Neural crest cell (in vitro differentiated cells): Measurements from ENCODE around the gene FCF1. TPM values are rescaled to one million over a fixed set of nuclear protein-coding genes. Genes with fewer than 3 reads are reported as not detected.

ENCODE experiments used
- DNase-seq: peaks from one replicate; pipeline ENCODE4 v3.0.0; 2021; ENCODE audit warnings: low read depth, mixed read lengths, low spot score
- H3K27ac Mint-ChIP-seq: one replicate; pipeline ENCODE4 v1.8.0; 2021; ENCODE audit warnings: mild to moderate bottlenecking, mixed read lengths; ENCODE audit not compliant: unreplicated experiment
- H3K27me3 Mint-ChIP-seq: 2 replicates; pipeline ENCODE4 v1.8.0; 2021; ENCODE audit warnings: low read depth, mild to moderate bottlenecking, mixed read lengths
- H3K36me3 Mint-ChIP-seq: 2 replicates; pipeline ENCODE4 v1.8.0; 2021; ENCODE audit warnings: low read depth, mild to moderate bottlenecking, mixed read lengths
- H3K4me1 Mint-ChIP-seq: 2 replicates; pipeline ENCODE4 v1.8.0; 2021; ENCODE audit warnings: mixed read lengths
- H3K4me3 Mint-ChIP-seq: one replicate; pipeline ENCODE4 v1.8.0; 2021; ENCODE audit warnings: mild to moderate bottlenecking, mixed read lengths
- H3K9me3 Mint-ChIP-seq: 2 replicates; pipeline ENCODE4 v1.8.0; 2021; ENCODE audit warnings: mixed read lengths
- total RNA-seq: library from RNA; stranded (reverse); gene quantifications from 2 replicates; pipeline ENCODE4 v1.2.1, GENCODE V29; 2021
- TF ChIP-seq, protein P1 (sequence below): fragments of 200-600 bp; sonication (generic); conservative IDR thresholded peaks from 2 replicates; pipeline ENCODE4 v1.5.0; 2021; ENCODE audit warnings: antibody characterized with exemption, mild to moderate bottlenecking

FCF1 gene
- total RNA-seq, 1 donor from 2014 or later: 53.3 TPM

- DNase-seq: no peak
- Mint-ChIP-seq H3K9me3 (no peaks in the 10 kb centered on the region), H3K27ac (no peak overlapping the region), H3K4me1 (no peaks in the 10 kb centered on the region), H3K36me3 (no peaks in the 10 kb centered on the region), H3K27me3 (no peaks in the 10 kb centered on the region), H3K4me3 (no peak overlapping the region)
- TF ChIP-seq, protein P1, sequence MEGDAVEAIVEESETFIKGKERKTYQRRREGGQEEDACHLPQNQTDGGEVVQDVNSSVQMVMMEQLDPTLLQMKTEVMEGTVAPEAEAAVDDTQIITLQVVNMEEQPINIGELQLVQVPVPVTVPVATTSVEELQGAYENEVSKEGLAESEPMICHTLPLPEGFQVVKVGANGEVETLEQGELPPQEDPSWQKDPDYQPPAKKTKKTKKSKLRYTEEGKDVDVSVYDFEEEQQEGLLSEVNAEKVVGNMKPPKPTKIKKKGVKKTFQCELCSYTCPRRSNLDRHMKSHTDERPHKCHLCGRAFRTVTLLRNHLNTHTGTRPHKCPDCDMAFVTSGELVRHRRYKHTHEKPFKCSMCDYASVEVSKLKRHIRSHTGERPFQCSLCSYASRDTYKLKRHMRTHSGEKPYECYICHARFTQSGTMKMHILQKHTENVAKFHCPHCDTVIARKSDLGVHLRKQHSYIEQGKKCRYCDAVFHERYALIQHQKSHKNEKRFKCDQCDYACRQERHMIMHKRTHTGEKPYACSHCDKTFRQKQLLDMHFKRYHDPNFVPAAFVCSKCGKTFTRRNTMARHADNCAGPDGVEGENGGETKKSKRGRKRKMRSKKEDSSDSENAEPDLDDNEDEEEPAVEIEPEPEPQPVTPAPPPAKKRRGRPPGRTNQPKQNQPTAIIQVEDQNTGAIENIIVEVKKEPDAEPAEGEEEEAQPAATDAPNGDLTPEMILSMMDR: no peak
Observed at GRCh38 chr14:74691456-74691855, 21.5 kb upstream of the FCF1 start.

DNA sequence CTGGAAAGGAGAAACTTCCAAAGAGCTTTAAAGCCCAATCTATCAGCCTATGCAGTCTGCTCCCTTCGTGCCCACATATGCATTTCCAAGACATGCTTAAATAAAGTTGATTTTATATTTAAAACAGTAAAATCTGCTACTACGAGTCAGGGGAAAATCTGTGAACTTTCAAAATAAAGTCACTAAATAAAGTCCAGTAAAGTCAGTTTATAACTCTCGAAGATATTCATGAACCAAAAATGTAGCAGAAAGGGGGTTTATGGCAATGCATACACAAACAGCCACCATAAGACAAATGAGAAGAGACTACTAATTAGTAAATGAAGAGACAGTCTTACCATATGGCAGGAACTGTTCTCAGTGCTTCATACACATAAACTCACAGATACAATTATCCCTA, 19.8 kb upstream of the FCF1 start:
- H3K4me3 Mint-ChIP-seq: no peak overlapping the region
- no peaks in the 10 kb centered on the region for H3K27me3 Mint-ChIP-seq
- TF ChIP-seq, protein P1: no peak
- no peaks in the 10 kb centered on the region for H3K36me3 Mint-ChIP-seq
- H3K9me3 Mint-ChIP-seq: no peaks in the 10 kb centered on the region
- H3K4me1 Mint-ChIP-seq: no peaks in the 10 kb centered on the region
- no peak overlapping the region for H3K27ac Mint-ChIP-seq
- DNase-seq: no peak

DNA sequence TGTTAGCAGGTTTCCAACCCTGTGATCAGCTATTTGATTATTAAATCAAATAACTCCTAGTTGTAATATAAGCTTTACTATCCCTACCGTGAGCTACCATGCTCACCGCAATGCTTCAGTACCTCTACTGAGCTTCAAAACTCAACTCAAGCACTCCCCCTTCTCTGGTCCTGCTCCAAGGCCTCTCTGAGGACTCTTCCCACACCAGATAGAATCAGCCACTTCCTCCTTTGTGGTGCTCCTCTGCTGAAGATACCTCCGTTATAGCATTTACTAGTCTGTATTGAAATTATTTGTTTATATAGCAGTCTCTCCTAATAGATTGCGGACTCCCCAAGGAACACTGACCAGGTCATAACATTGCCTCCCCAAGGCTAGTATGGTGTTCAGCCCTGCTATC, 17.5 kb upstream of the FCF1 start:
- no peak for DNase-seq
- TF ChIP-seq, protein P1: no peak
- Mint-ChIP-seq H3K27ac (no peak overlapping the region), H3K36me3 (peaks cover 3% of the 10 kb centered on the region), H3K4me3 (no peak overlapping the region), H3K4me1 (no peaks in the 10 kb centered on the region), H3K27me3 (no peaks in the 10 kb centered on the region), H3K9me3 (no peaks in the 10 kb centered on the region)

DNA sequence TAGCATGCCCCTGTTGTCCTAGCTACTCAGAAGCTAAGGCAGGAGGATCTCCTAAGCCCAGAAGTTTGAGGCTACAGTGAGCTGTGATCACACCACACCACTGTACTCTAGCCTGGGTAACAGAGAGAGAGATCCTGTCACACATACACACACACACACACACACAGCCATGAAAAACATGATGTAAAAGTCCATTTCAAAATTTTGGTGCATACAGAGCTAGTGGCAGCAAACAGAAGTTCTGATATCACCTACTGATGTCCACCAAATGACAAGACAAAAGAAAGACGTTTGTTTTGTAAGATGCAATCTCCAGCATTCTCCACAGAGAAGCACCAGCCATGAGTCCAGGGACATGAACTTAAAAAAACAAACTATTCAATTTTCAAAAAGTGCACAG, 15.9 kb upstream of the FCF1 start:
- H3K4me1 Mint-ChIP-seq: no peaks in the 10 kb centered on the region
- TF ChIP-seq, protein P1: no peak

GRCh38 chr14:74697543-74697942, 15.4 kb upstream of the FCF1 start:
- Mint-ChIP-seq H3K4me3 (no peak overlapping the region), H3K4me1 (no peaks in the 10 kb centered on the region), H3K27ac (no peak overlapping the region), H3K9me3 (peaks cover under 1% of the 10 kb centered on the region), H3K27me3 (no peaks in the 10 kb centered on the region), H3K36me3 (peaks cover 17% of the 10 kb centered on the region)
- no peak for DNase-seq
- TF ChIP-seq, protein P1: no peak

More for the DNA sequence above, 15.9 kb upstream of the FCF1 start:
- Mint-ChIP-seq H3K36me3 (peaks cover 16% of the 10 kb centered on the region), H3K27me3 (no peaks in the 10 kb centered on the region), H3K9me3 (no peaks in the 10 kb centered on the region), H3K27ac (no peak overlapping the region), H3K4me3 (no peak overlapping the region)
- DNase-seq: no peak

GRCh38 chr14:74697976-74698375, 15.0 kb upstream of the FCF1 start:
- Mint-ChIP-seq H3K9me3 (peaks cover 4% of the 10 kb centered on the region), H3K4me1 (no peaks in the 10 kb centered on the region), H3K27ac (no peak overlapping the region), H3K36me3 (peaks cover 21% of the 10 kb centered on the region), H3K4me3 (no peak overlapping the region), H3K27me3 (no peaks in the 10 kb centered on the region)
- TF ChIP-seq, protein P1: no peak
- DNase-seq: no peak
